ENCODE results near the gene CMC4.

CMC4 gene

GRCh38 chrX:155052738-155053498 lies 18.0 kb downstream of the CMC4 start:
- DNase-seq, result no peak

- peak in 2 of 4 experiments; percentile 5 to 13 for DNase-seq
Measured at GRCh38 chrX:155048977-155049619, 21.8 kb downstream of the CMC4 start.

- no peak for DNase-seq
Measured at GRCh38 chrX:155046811-155047528, 24.0 kb downstream of the CMC4 start.

- DNase-seq, result no peak
Measured at GRCh38 chrX:155046129-155046810, 24.7 kb downstream of the CMC4 start.

- DNase-seq, result no peak
Measured at GRCh38 chrX:155035688-155036087, 35.2 kb downstream of the CMC4 start.

GRCh38 chrX:155031657-155032056 lies 39.3 kb downstream of the CMC4 start:
- no peak for DNase-seq

- no peak for DNase-seq
Measured at GRCh38 chrX:155028877-155029291, 42.1 kb downstream of the CMC4 start.

- DNase-seq, result no peak
Measured at GRCh38 chrX:155028129-155028528, 42.8 kb downstream of the CMC4 start.

GRCh38 chrX:155027509-155028066 lies 43.3 kb downstream of the CMC4 start:
- DNase-seq, result no peak

- DNase-seq, result peak; percentile 62 to 87 (median 80)
Measured at GRCh38 chrX:155026727-155027508, 44.0 kb downstream of the CMC4 start, which contains the start of gene FUNDC2. TSS of gene FUNDC2 (plus strand) at chrX:155026844. CDS start at chrX:155026939, 95 bp downstream.

GRCh38 chrX:155026420-155026726 lies 44.6 kb downstream of the CMC4 start:
- DNase-seq, result no peak

GRCh38 chrX:155023907-155024833 lies 46.8 kb downstream of the CMC4 start:
- no peak for DNase-seq

GRCh38 chrX:155022585-155022984 lies 48.4 kb downstream of the CMC4 start, which contains the start of gene F8:
TSS of gene F8 (minus strand) at chrX:155022723. CDS start at chrX:155022552, 171 bp downstream.
- no peak for DNase-seq

GRCh38 chrX:155020591-155020990 lies 50.3 kb downstream of the CMC4 start:
- no peak for DNase-seq
